K562 (cell line): ENCODE measurements around the gene OR2S2. TPM values are rescaled to one million over a fixed set of nuclear protein-coding genes. Genes with fewer than 3 reads are reported as not detected.

Experiments used
- CBFA2T2 ChIP-seq: fragments of 450-650 bp; conservative IDR thresholded peaks from 2 replicates; pipeline ENCODE4 v1.6.1; 2017; ENCODE audit warnings: mild to moderate bottlenecking
- CBX8 ChIP-seq: fragments of 200-600 bp; sonication (generic); IDR thresholded peaks from 2 replicates; pipeline ENCODE4 v1.6.1; 2012; ENCODE audit warnings: borderline replicate concordance, mixed run types, low read depth, mild to moderate bottlenecking, moderate library complexity, mixed read lengths, low read length, control low read depth, inconsistent platforms; ENCODE audit not compliant: poor library complexity, severe bottlenecking; ENCODE audit errors: extremely low read depth
- EGR1 ChIP-seq: fragments of 450-650 bp; conservative IDR thresholded peaks from 2 replicates; pipeline ENCODE4 v1.6.1; 2017; ENCODE audit warnings: mild to moderate bottlenecking
- FUS ChIP-seq: fragments of 200-400 bp; formaldehyde crosslinking; optimal IDR thresholded peaks from 2 replicates; pipeline ENCODE3; 2017; ENCODE audit warnings: low read depth, low read length
- HNRNPL ChIP-seq: fragments of 200-400 bp; formaldehyde crosslinking; IDR thresholded peaks from 2 replicates; pipeline ENCODE4 v1.6.1; 2017; ENCODE audit warnings: low read depth, mild to moderate bottlenecking, low read length
- ZNF41 ChIP-seq: fragments of 250-450 bp; sonication (Bioruptor Pico); conservative IDR thresholded peaks from 2 replicates; pipeline ENCODE4 v1.4.0; 2020; ENCODE audit warnings: mild to moderate bottlenecking
- polyA plus RNA-seq, 8 experiments: library from polyadenylated mRNA; depleted of rRNA in 4 of 8; stranded (reverse) in 5 of 8; unstranded in 3 of 8; fragments of >200 nt; fragmentation: Nextera tagmentation in 2 of 8; fragmentation: Illumina TruSeq in 1 of 8; extraction: Ambion mirVana in 2 of 8; extraction: Trizol in 1 of 8; gene quantifications; 2 replicates each; pipeline versions ENCODE4 v1.2.1 to v1.2.3, GENCODE V29; 2011 to 2014; ENCODE audit warnings: inconsistent platforms in 1 of 8, missing spikeins in 1 of 8
- total RNA-seq, 7 experiments: library from RNA; depleted of rRNA in 6 of 7; stranded (reverse); fragments of >200 nt in 6 of 7; fragmentation: Illumina TruSeq in 2 of 7; extraction: Trizol in 2 of 7; gene quantifications; 2 replicates each; pipeline versions ENCODE4 v1.2.1 to v1.2.3, GENCODE V29; 2011 to 2021; ENCODE audit warnings: low replicate concordance in 1 of 7
- TF ChIP-seq, protein P1 (sequence below), 2 experiments: fragments of 450-650 bp; IDR thresholded peaks; 2 replicates each; pipeline ENCODE4 v1.6.1; 2016
- TF ChIP-seq, protein P2 (sequence below), 2 experiments: fragments of 250-450 bp in 1 of 2; fragments of 450-650 bp in 1 of 2; sonication (Bioruptor Pico) in 1 of 2; IDR thresholded peaks; 2 replicates each; pipeline versions ENCODE4 v1.6.1 to v1.8.0; 2016 to 2021; ENCODE audit warnings: mild to moderate bottlenecking in 2 of 2, moderate library complexity in 2 of 2, missing compliant biosample characterization in 1 of 2, missing genetic modification characterization in 1 of 2

The OR2S2 gene
- total and polyA plus RNA-seq, 9 of the 15 experiments (the other 6 are each of a cell fraction or from before 2014, with no cell fraction given), result not detected

DNA sequence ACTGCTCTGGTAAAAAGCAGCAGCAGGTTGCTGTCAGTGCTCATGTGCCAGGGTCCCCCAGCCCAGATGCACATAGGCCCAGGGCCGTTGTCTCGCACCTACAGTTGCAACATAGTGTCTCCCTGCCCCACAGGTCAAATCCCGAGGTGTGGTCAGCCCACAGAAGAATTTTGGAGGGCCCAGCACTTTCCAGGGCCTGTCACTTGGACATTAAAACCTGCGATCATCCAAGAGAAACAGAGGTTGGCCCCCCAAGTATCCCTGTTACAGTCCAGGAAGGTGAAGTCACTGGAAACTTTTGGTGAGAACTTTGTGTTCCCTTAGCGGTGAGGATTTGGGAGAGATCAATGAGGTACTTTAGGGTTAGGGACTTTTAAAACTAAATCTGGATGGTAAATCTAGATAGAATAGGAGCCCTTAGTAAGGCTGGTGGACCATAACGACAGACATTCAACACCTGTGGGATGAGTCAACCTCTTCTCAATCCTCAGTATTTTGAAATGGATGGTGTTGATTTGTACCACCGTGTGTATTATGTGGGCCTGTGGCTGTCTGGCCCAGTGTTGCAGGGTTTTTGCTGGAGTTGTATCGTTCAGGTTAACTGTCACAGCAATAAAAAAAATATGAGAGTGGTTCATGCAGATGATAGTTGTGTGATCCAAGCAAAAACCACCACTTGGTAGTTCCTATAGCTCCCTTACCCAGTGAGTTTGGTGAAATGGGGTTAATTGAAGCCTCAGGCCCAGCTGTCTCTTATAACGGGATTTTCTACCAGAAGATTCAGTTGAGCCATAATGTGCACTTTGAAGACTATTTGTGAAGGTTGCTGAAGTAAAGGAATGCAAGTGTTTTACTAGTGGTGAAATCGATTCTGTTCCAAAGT lies 19.2 kb downstream of the OR2S2 start (continued):
- TF ChIP-seq ZNF41 (CRISPR knock-in tag), result no peak
- TF ChIP-seq, protein P1, sequence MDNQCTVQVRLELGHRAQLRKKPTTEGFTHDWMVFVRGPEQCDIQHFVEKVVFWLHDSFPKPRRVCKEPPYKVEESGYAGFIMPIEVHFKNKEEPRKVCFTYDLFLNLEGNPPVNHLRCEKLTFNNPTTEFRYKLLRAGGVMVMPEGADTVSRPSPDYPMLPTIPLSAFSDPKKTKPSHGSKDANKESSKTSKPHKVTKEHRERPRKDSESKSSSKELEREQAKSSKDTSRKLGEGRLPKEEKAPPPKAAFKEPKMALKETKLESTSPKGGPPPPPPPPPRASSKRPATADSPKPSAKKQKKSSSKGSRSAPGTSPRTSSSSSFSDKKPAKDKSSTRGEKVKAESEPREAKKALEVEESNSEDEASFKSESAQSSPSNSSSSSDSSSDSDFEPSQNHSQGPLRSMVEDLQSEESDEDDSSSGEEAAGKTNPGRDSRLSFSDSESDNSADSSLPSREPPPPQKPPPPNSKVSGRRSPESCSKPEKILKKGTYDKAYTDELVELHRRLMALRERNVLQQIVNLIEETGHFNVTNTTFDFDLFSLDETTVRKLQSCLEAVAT (IDR thresholded peaks at IDR 0.05), result no peak
- TF ChIP-seq HNRNPL, result no peak
- TF ChIP-seq FUS, result no peak
- no peak for TF ChIP-seq EGR1
- TF ChIP-seq CBX8, result no peak
- TF ChIP-seq, protein P2, sequence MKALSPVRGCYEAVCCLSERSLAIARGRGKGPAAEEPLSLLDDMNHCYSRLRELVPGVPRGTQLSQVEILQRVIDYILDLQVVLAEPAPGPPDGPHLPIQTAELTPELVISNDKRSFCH (CRISPR knock-in tag; IDR thresholded peaks at IDR 0.05), result no peak
- TF ChIP-seq, protein P2 (tag; IDR thresholded peaks at IDR 0.05), result no peak
- no peak for TF ChIP-seq CBFA2T2
